Measurements from ENCODE around the gene CFAP46. TPM values are rescaled to one million over a fixed set of nuclear protein-coding genes. Genes with fewer than 3 reads are reported as not detected.
A peak's percentile ranks its signal among the peaks of the same experiment; 100 is the strongest.
"Not testable (repeated sequence)": the region's sequence is repeated elsewhere in the genome, so short reads cannot be mapped to it uniquely, and the experiment has no call there.

CFAP46 gene
- total RNA-seq, 4 donors from 2014 or later: not detected

DNA sequence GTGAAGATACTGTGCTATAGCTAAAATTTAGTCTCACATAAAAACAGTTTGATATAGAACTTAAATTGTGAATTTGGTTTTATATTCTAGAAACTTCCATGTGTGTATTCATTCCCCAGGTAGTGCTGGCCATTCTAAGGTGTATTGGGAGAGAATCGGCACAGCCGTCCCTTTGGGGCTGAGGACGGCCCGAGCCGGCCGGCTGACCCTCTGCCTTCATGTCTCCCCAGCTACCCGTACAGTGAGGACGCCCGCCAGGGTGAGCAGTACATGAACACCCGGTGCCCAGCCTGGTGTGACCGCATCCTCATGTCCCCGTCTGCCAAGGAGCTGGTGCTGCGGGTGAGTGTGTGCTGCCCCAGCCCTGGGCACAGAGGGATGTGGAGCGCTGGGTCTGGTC lies 164.9 kb downstream of the CFAP46 start:
- Histone ChIP-seq H3K4me3 (no peak overlapping the region), H3K36me3 (peaks cover 0 to 34% (median 0%) of the 10 kb centered on the region in 3 donors), H3K27ac (no peak overlapping the region), H3K9me3 (no peaks in the 10 kb centered on the region), H3K27me3 (no peaks in the 10 kb centered on the region), H3K4me1 (no peaks in the 10 kb centered on the region)
- no peak for TF ChIP-seq POLR2A (IDR thresholded peaks at IDR 0.05)
- TF ChIP-seq, protein P1, sequence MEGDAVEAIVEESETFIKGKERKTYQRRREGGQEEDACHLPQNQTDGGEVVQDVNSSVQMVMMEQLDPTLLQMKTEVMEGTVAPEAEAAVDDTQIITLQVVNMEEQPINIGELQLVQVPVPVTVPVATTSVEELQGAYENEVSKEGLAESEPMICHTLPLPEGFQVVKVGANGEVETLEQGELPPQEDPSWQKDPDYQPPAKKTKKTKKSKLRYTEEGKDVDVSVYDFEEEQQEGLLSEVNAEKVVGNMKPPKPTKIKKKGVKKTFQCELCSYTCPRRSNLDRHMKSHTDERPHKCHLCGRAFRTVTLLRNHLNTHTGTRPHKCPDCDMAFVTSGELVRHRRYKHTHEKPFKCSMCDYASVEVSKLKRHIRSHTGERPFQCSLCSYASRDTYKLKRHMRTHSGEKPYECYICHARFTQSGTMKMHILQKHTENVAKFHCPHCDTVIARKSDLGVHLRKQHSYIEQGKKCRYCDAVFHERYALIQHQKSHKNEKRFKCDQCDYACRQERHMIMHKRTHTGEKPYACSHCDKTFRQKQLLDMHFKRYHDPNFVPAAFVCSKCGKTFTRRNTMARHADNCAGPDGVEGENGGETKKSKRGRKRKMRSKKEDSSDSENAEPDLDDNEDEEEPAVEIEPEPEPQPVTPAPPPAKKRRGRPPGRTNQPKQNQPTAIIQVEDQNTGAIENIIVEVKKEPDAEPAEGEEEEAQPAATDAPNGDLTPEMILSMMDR (IDR thresholded peaks at IDR 0.05): no peak
- DNase-seq: no peak

DNA sequence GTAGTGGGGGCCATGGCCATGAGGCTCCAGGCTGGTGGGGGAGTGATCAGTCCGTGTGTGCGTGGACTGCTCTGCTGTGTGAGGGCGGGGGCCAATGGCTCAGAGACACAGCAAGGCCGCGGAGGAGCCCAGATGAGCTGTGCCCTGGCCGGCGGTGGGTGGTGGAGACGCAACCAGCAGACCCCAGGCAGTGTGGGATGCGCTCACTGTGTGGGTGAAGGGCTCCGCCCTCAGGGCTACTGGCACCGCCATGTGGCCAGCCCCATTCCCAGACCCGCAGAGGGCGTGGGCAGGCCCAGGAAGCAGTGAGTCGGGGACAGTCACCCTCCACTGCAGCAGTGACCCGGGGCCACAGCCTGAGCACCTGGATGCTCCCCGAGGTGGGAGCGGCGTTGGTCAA lies 165.5 kb downstream of the CFAP46 start:
- DNase-seq: no peak
- TF ChIP-seq, protein P1 (IDR thresholded peaks at IDR 0.05): no peak
- TF ChIP-seq POLR2A (IDR thresholded peaks at IDR 0.05): no peak
- no peaks in the 10 kb centered on the region for H3K4me1 ChIP-seq
- no peaks in the 10 kb centered on the region for H3K9me3 ChIP-seq
- no peak overlapping the region for H3K27ac ChIP-seq
- no peaks in the 10 kb centered on the region for H3K27me3 ChIP-seq
- no peak overlapping the region for H3K4me3 ChIP-seq
- peaks cover 0 to 28% (median 0%) of the 10 kb centered on the region in 3 donors for H3K36me3 ChIP-seq

DNA sequence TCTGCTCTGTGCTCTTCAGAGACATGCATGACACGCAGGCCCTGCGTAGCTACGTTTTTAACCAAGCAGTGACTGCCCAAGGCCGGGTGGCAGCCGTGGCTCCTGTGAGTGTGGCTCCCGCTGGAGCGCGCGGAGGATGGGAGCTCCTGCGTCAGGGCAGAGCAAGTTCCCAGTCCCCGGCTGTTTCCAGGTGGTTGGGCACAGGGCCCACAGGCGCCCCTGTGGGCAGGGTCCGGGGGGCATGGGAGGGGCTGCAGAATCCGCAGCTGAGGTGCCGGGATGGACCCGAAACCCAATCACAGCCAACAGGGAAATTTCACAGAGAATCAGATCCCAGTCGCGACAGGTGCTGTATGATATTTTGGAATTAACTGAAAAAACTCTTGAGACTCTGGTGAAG lies 166.2 kb downstream of the CFAP46 start:
- H3K27ac ChIP-seq: no peak overlapping the region
- TF ChIP-seq POLR2A (IDR thresholded peaks at IDR 0.05): no peak
- TF ChIP-seq, protein P1 (IDR thresholded peaks at IDR 0.05): no peak

DNA sequence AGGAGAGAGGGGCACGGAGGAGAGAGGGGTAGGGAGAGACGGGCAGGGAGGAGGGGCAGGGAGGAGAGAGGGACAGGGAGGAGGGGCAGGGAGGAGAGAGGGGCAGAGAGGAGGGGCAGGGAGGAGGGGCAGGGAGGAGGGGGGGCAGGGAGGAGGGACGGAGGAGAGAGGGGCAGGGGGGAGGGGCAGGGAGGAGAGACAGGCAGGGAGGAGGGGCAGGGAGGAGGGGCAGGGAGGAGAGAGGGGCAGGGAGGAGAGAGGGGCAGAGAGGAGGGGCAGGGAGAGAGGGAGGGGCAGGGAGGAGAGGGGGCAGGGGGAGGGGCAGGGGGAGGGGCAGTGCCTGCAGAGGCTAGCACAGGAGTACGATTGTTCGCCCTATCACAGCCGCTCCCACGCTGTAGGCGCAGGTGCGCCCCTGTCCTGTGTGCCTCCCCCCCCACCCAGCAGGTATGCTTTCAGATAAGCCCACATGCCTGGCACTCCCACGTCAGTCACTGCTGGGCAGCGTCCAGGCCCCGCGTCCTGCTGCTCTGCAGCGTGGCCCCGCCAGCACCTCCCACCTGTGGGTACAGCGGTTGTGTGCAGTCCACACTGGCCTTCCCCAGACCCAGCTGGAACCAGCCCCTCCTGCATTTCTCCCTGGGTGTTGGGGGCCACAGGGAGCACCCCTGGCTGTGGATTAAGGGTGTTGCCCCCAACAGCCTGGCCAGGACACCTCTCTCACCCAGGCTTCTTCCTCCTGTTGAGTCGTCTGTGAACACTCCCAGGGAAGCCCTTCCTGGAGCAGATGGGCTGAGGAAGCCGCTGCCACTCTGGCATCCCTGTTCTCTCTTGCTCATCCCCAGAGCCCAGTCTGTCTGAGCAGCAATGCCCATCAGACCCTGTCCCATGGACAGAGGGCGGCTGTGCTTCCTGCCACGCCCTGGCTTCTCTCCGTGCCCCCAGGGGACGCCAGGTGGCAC lies 167.2 kb downstream of the CFAP46 start:
- TF ChIP-seq, protein P1 (IDR thresholded peaks at IDR 0.05): no peak
- TF ChIP-seq POLR2A (IDR thresholded peaks at IDR 0.05): no peak
- Histone ChIP-seq H3K36me3 (peaks cover 0 to 29% (median 0%) of the 10 kb centered on the region in 3 donors), H3K27me3 (no peaks in the 10 kb centered on the region), H3K4me1 (no peaks in the 10 kb centered on the region), H3K27ac (no peak overlapping the region), H3K4me3 (no peak overlapping the region), H3K9me3 (no peaks in the 10 kb centered on the region)
- peak in 2 of 3 donors; percentile 58 to 63 for DNase-seq

More for the DNA sequence above, 166.2 kb downstream of the CFAP46 start:
- DNase-seq: no peak
- Histone ChIP-seq H3K4me1 (no peaks in the 10 kb centered on the region), H3K36me3 (peaks cover 0 to 26% (median 0%) of the 10 kb centered on the region in 3 donors), H3K27me3 (no peaks in the 10 kb centered on the region), H3K9me3 (no peaks in the 10 kb centered on the region), H3K4me3 (no peak overlapping the region)

DNA sequence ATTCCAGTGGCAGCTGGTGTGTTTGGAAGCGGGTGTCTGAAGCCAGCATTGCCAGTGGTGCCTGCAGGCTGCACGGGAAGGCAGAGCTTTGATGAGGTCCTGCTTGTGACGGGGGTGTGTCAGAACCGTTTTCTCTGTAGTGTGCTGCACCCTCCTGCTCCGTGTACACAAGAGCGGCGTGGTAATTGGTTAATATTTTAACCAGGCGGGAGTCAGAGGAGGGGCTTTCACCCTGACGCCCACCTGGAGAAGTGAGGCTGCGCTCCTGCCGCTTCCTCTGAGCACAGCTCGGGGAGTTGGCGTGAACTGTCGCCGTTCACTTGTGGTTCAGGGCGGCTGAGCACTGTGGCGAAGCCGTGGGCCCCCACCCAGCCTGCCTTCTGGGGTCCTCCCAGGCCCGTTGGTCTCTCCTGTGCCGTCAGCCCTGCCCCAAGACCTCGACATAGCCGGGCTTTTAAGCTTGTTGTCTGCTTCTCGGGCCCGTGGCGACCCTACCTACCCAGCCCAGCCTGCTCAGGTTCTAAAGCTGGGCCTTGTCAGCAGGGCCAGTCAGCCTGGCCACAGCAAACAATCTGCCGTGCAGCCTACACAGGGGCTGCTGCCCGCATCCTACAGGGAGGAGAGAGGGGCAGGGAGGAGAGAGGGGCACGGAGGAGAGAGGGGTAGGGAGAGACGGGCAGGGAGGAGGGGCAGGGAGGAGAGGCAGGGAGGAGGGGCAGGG lies 168.0 kb downstream of the CFAP46 start:
- TF ChIP-seq, protein P1 (IDR thresholded peaks at IDR 0.05): no peak
- no peak for TF ChIP-seq POLR2A (IDR thresholded peaks at IDR 0.05)
- Histone ChIP-seq H3K27me3 (no peaks in the 10 kb centered on the region), H3K36me3 (peaks cover 0 to 24% (median 0%) of the 10 kb centered on the region in 3 donors), H3K4me3 (no peak overlapping the region), H3K9me3 (no peaks in the 10 kb centered on the region), H3K4me1 (no peaks in the 10 kb centered on the region), H3K27ac (peak overlapping the region in 1 of 4 donors; percentile 43)
- no peak for DNase-seq

GRCh38 chr10:132772816-132773215 lies 169.6 kb downstream of the CFAP46 start:
- peaks cover 0 to 21% (median 0%) of the 10 kb centered on the region in 3 donors for H3K36me3 ChIP-seq
- H3K27me3 ChIP-seq: not testable (repeated sequence)

More at GRCh38 chr10:132772816-132773215, 169.6 kb downstream of the CFAP46 start:
- not testable (repeated sequence) for H3K27ac ChIP-seq, H3K4me3 ChIP-seq, H3K9me3 ChIP-seq, DNase-seq, H3K4me1 ChIP-seq

Measured in Peyer's patch (tissue), 4 donors.